ENCODE measurements around the gene ADAM10.

GRCh38 chr15:58696738-58697137, 52.8 kb downstream of the ADAM10 start:
- TF ChIP-seq TAF1 (IDR thresholded peaks at IDR 0.05; ENCODE audit: borderline replicate concordance, low read depth, low read length) (no peak), POLR2AphosphoS5 (IDR thresholded peaks at IDR 0.05; ENCODE audit: low read depth, low read length) (no peak)

All from GM12892 (cell line).